Upper lobe of right lung (tissue), 1 donor: ENCODE measurements around the gene MLF2. TPM values are rescaled to one million over a fixed set of nuclear protein-coding genes. Genes with fewer than 3 reads are reported as not detected.

Experiments used
- ATAC-seq: fragments of 200-7000 bp; cut with Tn5 transposase; one replicate; pipeline ENCODE4 v1.9.1; 2020; ENCODE audit warnings: mild to moderate bottlenecking, moderate library complexity
- DNase-seq: peaks from one replicate; pipeline ENCODE4 v3.0.0-alpha.2; 2020
- H3K27ac ChIP-seq: fragments of 200-600 bp; one replicate; pipeline ENCODE4 v1.8.0; 2022
- H3K27me3 ChIP-seq: fragments of 200-600 bp; one replicate; pipeline ENCODE4 v1.8.0; 2022; ENCODE audit warnings: mild to moderate bottlenecking
- H3K36me3 ChIP-seq: fragments of 200-600 bp; one replicate; pipeline ENCODE4 v1.8.0; 2022
- H3K4me1 ChIP-seq: fragments of 200-600 bp; one replicate; pipeline ENCODE4 v1.8.0; 2022
- H3K4me3 ChIP-seq: fragments of 200-600 bp; one replicate; pipeline ENCODE4 v1.8.0; 2022; ENCODE audit warnings: mild to moderate bottlenecking
- H3K9me3 ChIP-seq: fragments of 200-600 bp; one replicate; pipeline ENCODE4 v1.8.0; 2022
- intact Hi-C: fragments of 100-400 bp; cut with DNase I; formaldehyde crosslinking; loops from one replicate; pipeline ENCODE4 v1.11.0; 2022
- total RNA-seq: library from RNA; stranded (reverse); fragmentation: NEBNext Ultra II Directional; extraction: Animal tissue kit (Norgen Biotek cat#: 25700); gene quantifications from one replicate; pipeline ENCODE4 v1.2.1, GENCODE V29; 2021
- TF ChIP-seq, protein P1 (sequence below): fragments of 200-600 bp; IDR thresholded peaks from one replicate; pipeline ENCODE4 v1.8.0; 2022; ENCODE audit warnings: antibody characterized with exemption
- donor health status: DM: no; HTN: yes; CAD: no; lungs with severe emphysema.

MLF2 gene
- total RNA-seq, 1 donor from 2014 or later: 118 TPM

DNA sequence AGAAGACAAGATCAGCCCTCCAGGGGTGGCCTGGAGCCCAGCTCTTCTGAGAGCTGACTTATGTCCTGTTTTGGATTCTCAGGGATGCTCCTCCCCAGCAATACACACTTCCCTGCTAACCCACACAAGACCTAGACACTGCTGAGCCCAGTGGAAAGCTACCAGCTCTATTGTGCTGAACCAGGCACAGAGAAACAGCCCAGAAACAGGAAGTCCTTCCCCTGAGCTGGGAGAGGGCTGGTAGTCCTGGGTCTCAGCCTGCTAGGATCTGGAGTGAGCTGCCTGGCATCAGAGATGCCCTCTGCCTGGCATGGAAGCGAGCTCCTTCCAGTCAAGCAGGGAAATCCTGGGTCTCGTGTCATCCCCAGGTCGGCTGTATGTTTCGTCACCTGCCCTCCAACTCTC, 18.2 kb upstream of the MLF2 start:
- Histone ChIP-seq H3K36me3 (peaks cover 14% of the 10 kb centered on the region), H3K27ac (no peak overlapping the region), H3K4me1 (peaks cover 30% of the 10 kb centered on the region), H3K4me3 (no peak overlapping the region), H3K27me3 (no peaks in the 10 kb centered on the region), H3K9me3 (no peaks in the 10 kb centered on the region)
- peak; percentile 7 for ATAC-seq
- TF ChIP-seq, protein P1, sequence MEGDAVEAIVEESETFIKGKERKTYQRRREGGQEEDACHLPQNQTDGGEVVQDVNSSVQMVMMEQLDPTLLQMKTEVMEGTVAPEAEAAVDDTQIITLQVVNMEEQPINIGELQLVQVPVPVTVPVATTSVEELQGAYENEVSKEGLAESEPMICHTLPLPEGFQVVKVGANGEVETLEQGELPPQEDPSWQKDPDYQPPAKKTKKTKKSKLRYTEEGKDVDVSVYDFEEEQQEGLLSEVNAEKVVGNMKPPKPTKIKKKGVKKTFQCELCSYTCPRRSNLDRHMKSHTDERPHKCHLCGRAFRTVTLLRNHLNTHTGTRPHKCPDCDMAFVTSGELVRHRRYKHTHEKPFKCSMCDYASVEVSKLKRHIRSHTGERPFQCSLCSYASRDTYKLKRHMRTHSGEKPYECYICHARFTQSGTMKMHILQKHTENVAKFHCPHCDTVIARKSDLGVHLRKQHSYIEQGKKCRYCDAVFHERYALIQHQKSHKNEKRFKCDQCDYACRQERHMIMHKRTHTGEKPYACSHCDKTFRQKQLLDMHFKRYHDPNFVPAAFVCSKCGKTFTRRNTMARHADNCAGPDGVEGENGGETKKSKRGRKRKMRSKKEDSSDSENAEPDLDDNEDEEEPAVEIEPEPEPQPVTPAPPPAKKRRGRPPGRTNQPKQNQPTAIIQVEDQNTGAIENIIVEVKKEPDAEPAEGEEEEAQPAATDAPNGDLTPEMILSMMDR: no peak
- no peak for DNase-seq
- intact Hi-C loops: no loop called here

DNA sequence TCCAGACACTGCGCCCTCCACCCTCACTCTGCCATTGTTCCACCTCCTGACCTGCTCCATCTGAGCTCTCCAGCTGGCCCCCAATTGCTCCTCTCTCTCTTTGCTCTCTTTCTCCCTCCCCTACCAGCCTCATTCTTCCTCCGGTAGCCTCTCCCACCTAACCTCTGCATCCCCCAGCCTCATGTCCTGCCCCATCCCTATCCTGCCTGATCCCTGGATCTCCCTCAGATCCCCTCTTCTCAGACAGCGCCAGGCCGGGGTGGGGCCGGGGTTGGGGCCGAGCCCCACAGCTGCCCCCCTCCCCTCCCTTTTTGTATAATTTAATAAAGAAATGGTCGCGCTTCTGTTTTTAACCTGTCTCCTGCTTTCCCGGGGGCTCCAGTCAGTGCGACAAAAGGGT, 17.7 kb upstream of the MLF2 start:
- DNase-seq (no peak), ATAC-seq (no peak)
- Histone ChIP-seq H3K27me3 (no peaks in the 10 kb centered on the region), H3K27ac (no peak overlapping the region), H3K4me1 (peaks cover 32% of the 10 kb centered on the region), H3K36me3 (peaks cover 14% of the 10 kb centered on the region), H3K4me3 (no peak overlapping the region), H3K9me3 (no peaks in the 10 kb centered on the region)
- intact Hi-C loops: no loop called here
- TF ChIP-seq, protein P1: no peak

DNA sequence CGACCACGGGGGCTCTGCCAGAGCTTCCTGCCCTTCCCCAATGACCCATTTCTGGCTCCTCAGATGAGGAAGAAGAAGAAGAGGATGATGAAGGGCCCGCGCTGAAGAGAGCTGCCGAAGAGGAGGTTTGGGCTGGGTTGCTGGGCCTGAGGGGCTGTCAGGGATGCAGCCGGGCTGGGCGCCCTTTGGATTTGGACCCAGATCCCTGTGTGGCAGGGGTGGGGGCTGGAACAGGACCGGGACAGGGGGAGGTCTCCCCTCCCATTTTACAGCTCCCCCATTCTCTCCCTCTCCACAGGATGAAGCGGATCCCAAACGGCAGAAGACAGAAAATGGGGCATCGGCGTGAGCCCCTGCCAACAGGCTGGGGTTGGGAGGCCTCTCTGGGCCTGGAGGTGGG, 17.2 kb upstream of the MLF2 start:
- ATAC-seq (no peak), DNase-seq (no peak)
- TF ChIP-seq, protein P1: no peak
- peaks cover 37% of the 10 kb centered on the region for H3K4me1 ChIP-seq
- no peaks in the 10 kb centered on the region for H3K27me3 ChIP-seq
- H3K27ac ChIP-seq: no peak overlapping the region
- H3K9me3 ChIP-seq: no peaks in the 10 kb centered on the region
- no peak overlapping the region for H3K4me3 ChIP-seq
- intact Hi-C loops: no loop called here
- H3K36me3 ChIP-seq: peaks cover 14% of the 10 kb centered on the region

DNA sequence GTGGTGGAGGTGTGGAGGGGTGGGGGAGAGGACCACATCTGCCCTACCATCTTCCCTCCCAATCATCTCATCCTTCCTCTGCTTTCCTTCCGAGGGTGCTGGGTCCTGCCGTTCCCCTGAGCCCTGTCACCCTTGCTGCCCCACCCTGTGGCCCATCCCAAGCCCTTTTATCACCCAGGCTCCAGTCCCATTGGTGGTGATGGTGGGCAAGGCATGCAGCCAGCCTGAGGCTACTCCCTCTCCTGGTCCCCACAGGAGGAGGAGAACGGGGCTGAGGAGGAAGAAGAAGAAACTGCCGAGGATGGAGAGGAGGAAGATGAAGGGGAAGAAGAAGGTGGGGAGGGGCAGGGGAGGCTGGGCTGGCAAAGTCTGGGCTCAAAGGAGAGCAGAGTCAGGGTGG, 16.7 kb upstream of the MLF2 start:
- ATAC-seq: no peak
- Histone ChIP-seq H3K9me3 (no peaks in the 10 kb centered on the region), H3K36me3 (peaks cover 14% of the 10 kb centered on the region), H3K4me3 (no peak overlapping the region), H3K27ac (no peak overlapping the region), H3K27me3 (no peaks in the 10 kb centered on the region), H3K4me1 (peaks cover 41% of the 10 kb centered on the region)
- intact Hi-C loops: no loop called here
- DNase-seq: no peak
- TF ChIP-seq, protein P1: no peak

DNA sequence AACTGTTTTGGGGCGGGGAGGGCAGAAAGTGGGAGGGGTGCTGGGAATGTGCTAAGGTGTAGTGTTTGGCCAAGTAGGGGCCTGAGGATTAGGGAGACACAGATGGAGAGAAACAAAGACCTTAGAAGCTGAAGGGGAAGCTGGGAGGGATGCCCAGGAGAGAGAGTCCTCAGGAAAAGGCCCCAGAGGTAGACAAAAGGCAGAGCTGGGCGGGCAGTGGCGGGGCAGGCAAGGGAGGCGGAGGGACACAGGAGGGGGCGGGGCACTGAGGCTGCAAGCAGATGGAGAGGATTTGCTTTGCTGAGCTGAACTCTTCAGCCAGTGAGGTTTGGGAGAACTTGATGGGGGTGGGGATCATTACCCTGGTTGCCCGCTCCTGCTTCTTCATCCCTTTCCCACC, 16.0 kb upstream of the MLF2 start:
- H3K27ac ChIP-seq: peak overlapping the region; percentile 20
- no peaks in the 10 kb centered on the region for H3K27me3 ChIP-seq
- DNase-seq (no peak), ATAC-seq (no peak)
- H3K9me3 ChIP-seq: no peaks in the 10 kb centered on the region
- TF ChIP-seq, protein P1: no peak
- intact Hi-C loops: no loop called here
- peaks cover 43% of the 10 kb centered on the region for H3K4me1 ChIP-seq
- H3K4me3 ChIP-seq: peak overlapping the region; percentile 75
- H3K36me3 ChIP-seq: peaks cover 14% of the 10 kb centered on the region

DNA sequence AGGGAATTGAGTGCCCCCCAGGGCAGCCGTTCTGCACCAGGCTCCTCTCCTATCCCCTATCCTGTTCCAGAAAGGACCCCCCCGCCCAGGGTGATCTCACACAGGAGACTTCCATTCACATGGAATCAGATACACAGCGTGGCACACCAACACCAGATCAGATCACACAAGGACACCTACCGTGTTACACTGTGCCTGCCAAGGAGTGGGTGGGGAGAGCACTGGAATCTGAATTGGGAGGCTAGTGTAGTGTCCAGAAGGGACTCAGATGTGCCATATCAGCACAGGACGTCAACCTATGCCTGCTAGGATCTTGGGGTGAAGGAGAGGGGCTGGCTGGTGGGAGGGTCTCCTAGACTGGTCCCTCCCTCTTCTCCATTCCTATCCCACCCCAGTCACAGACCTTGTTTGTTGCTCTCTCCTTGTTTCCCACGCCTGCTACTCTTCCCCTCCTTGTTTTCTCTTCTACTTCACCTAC, 15.5 kb upstream of the MLF2 start:
- Histone ChIP-seq H3K36me3 (peaks cover 14% of the 10 kb centered on the region), H3K27ac (peak overlapping the region; percentile 20), H3K9me3 (no peaks in the 10 kb centered on the region), H3K4me1 (peaks cover 48% of the 10 kb centered on the region), H3K4me3 (peak overlapping the region; percentile 75), H3K27me3 (no peaks in the 10 kb centered on the region)
- DNase-seq (no peak), ATAC-seq (no peak)
- TF ChIP-seq, protein P1: no peak
- intact Hi-C loops: no loop called here
